A549 (cell line): ENCODE results near the gene DAB1. TPM values are rescaled to one million over a fixed set of nuclear protein-coding genes. Genes with fewer than 3 reads are reported as not detected.

Source experiments
- ATAC-seq, 2 experiments: fragments of 200-7000 bp in 1 of 2; fragments of >200 bp in 1 of 2; cut with Nextera tagmentation in 1 of 2; cut with Tn5 transposase in 1 of 2; 3 replicates each; pipeline versions ENCODE4 v1.8.0 to v1.9.1; 2018 to 2020; ENCODE audit warnings: mild to moderate bottlenecking in 1 of 2, moderate library complexity in 1 of 2
- CTCF ChIA-PET: fragments of 300-600 bp; sonication (Branson Sonifier 250); formaldehyde crosslinking; extraction: SDS; loops from one replicate; lab custom pipeline; 2021; ENCODE audit warnings: antibody characterized with exemption, inconsistent platforms; lab: Yijun Ruan, JAX
- POLR2A ChIA-PET: fragments of 350-600 bp; formaldehyde crosslinking; extraction: SDS; loops from one replicate; lab custom pipeline; 2021; ENCODE audit warnings: antibody characterized with exemption, inconsistent platforms; lab: Yijun Ruan, JAX
- DNase-seq, 2 experiments: peaks; one replicate each; pipeline versions ENCODE4 v3.0.0 to v3.0.0-alpha.2; 2011 to 2016; ENCODE audit warnings: low read depth in 1 of 2, low spot score in 1 of 2
- FAIRE-seq: peaks from 2 replicates; lab custom pipeline; 2011; peaks lifted over from hg19 to GRCh38; lab: Jason Lieb, UNC
- H3K27ac ChIP-seq, 2 experiments: fragments of >200 bp; sonication (Bioruptor Twin); formaldehyde crosslinking; 3 replicates each; pipeline ENCODE4 v1.5.1; 2016 to 2017
- H3K4me1 ChIP-seq: fragments of >200 bp; sonication (Bioruptor Twin); formaldehyde crosslinking; 3 replicates; pipeline ENCODE4 v1.6.1; 2016
- H3K4me2 ChIP-seq: fragments of >200 bp; sonication (Bioruptor Twin); formaldehyde crosslinking; 3 replicates; pipeline ENCODE4 v1.6.1; 2016
- H3K4me3 ChIP-seq: fragments of >200 bp; sonication (Bioruptor Twin); formaldehyde crosslinking; 3 replicates; pipeline ENCODE4 v1.5.1; 2016
- H3K9me3 ChIP-seq: fragments of >200 bp; sonication (Bioruptor Twin); formaldehyde crosslinking; 3 replicates; pipeline ENCODE4 v1.6.1; 2016
- ESRRA ChIP-seq: fragments of 150-350 bp; IDR thresholded peaks from 2 replicates; pipeline ENCODE4 v1.6.1; 2014; ENCODE audit warnings: mild to moderate bottlenecking, low read length, borderline replicate concordance
- HEYL ChIP-seq: fragments of 250-450 bp; sonication (Bioruptor Pico); IDR thresholded peaks from 2 replicates; pipeline ENCODE4 v1.8.0; 2021; ENCODE audit warnings: mild to moderate bottlenecking, moderate library complexity
- HOXA7 ChIP-seq: fragments of 250-450 bp; sonication (Bioruptor Pico); IDR thresholded peaks from 2 replicates; pipeline ENCODE4 v1.5.0; 2020; ENCODE audit warnings: mild to moderate bottlenecking, moderate library complexity
- HOXB13 ChIP-seq: fragments of 250-450 bp; sonication (Bioruptor Pico); IDR thresholded peaks from 2 replicates; pipeline ENCODE4 v1.5.0; 2020; ENCODE audit warnings: low read depth, mild to moderate bottlenecking, moderate library complexity
- JUN ChIP-seq, 2 experiments: fragments of >200 bp; sonication (Bioruptor Twin); formaldehyde crosslinking; IDR thresholded peaks; 2 replicates in 1 of 2; 3 replicates in 1 of 2; pipeline ENCODE4 v1.6.1; 2016 to 2017
- KDM1A ChIP-seq: fragments of 200-600 bp; sonication (generic); IDR thresholded peaks from 2 replicates; pipeline ENCODE4 v1.6.1; 2016; ENCODE audit warnings: low read depth, mild to moderate bottlenecking
- KDM5A ChIP-seq: fragments of 200-600 bp; sonication (generic); IDR thresholded peaks from 2 replicates; pipeline ENCODE4 v1.6.1; 2016; ENCODE audit warnings: antibody characterized with exemption, mild to moderate bottlenecking
- NFE2L2 ChIP-seq: fragments of 150-350 bp; conservative IDR thresholded peaks from 2 replicates; pipeline ENCODE4 v1.6.1; 2014; ENCODE audit warnings: low read length
- NR3C1 ChIP-seq: fragments of >200 bp; sonication (Bioruptor Twin); formaldehyde crosslinking; IDR thresholded peaks from 3 replicates; pipeline ENCODE4 v1.6.1; 2017
- PHF8 ChIP-seq: fragments of 200-600 bp; sonication (generic); IDR thresholded peaks from 2 replicates; pipeline ENCODE4 v1.6.1; 2016; ENCODE audit warnings: low read depth, mild to moderate bottlenecking, antibody characterized with exemption, moderate library complexity, borderline replicate concordance
- POLR2A ChIP-seq: IDR thresholded peaks from 2 replicates; pipeline ENCODE4 v1.6.1; 2012; ENCODE audit warnings: mild to moderate bottlenecking, low read length
- POLR2AphosphoS2 ChIP-seq: conservative IDR thresholded peaks from 2 replicates; pipeline ENCODE4 v1.6.1; 2012; ENCODE audit warnings: low read length, improper control_type of control experiment, inconsistent platforms
- RAD21 ChIP-seq, 2 experiments: fragments of >200 bp in 1 of 2; sonication (Bioruptor Twin) in 1 of 2; formaldehyde crosslinking in 1 of 2; IDR thresholded peaks in 1 of 2; conservative IDR thresholded peaks in 1 of 2; 2 replicates in 1 of 2; 3 replicates in 1 of 2; pipeline ENCODE4 v1.6.1; 2012 to 2018; ENCODE audit warnings: inconsistent platforms in 1 of 2
- RARB ChIP-seq: fragments of 250-450 bp; sonication (Bioruptor Pico); IDR thresholded peaks from 2 replicates; pipeline ENCODE4 v1.8.0; 2021; ENCODE audit warnings: mild to moderate bottlenecking, moderate library complexity
- RFX5 ChIP-seq: fragments of 450-650 bp; IDR thresholded peaks from 2 replicates; pipeline ENCODE4 v1.7.1; 2014; ENCODE audit warnings: antibody characterized with exemption, mild to moderate bottlenecking, moderate library complexity
- RNF2 ChIP-seq: fragments of 200-600 bp; sonication (generic); IDR thresholded peaks from 2 replicates; pipeline ENCODE4 v1.6.1; 2016; ENCODE audit warnings: low read depth, mild to moderate bottlenecking, antibody characterized with exemption, moderate library complexity, borderline replicate concordance
- SREBF2 ChIP-seq: fragments of 450-650 bp; IDR thresholded peaks from 2 replicates; pipeline ENCODE4 v1.6.1; 2014; ENCODE audit warnings: mild to moderate bottlenecking, moderate library complexity
- TFCP2L1 ChIP-seq: fragments of 250-450 bp; sonication (Bioruptor Pico); IDR thresholded peaks from 2 replicates; pipeline ENCODE4 v1.5.0; 2021; ENCODE audit warnings: mild to moderate bottlenecking
- TP53 ChIP-seq: fragments of 250-450 bp; sonication (Bioruptor Pico); IDR thresholded peaks from 2 replicates; pipeline ENCODE4 v1.5.0; 2021; ENCODE audit warnings: mild to moderate bottlenecking, moderate library complexity
- ZC3H11A ChIP-seq: fragments of 450-650 bp; IDR thresholded peaks from 2 replicates; pipeline ENCODE4 v1.6.1; 2014; ENCODE audit warnings: antibody characterized with exemption, mild to moderate bottlenecking
- ZNF302 ChIP-seq: fragments of 250-450 bp; sonication (Bioruptor Pico); IDR thresholded peaks from 2 replicates; pipeline ENCODE4 v1.9.0; 2021; ENCODE audit warnings: inconsistent platforms, mild to moderate bottlenecking, moderate library complexity
- WGBS: methylation state at CpG from one replicate; pipeline ENCODE4 v1.1.6; 2017; ENCODE audit errors: missing lambda C conversion rate; 5-methylcytosine and 5-hydroxymethylcytosine counted together
- polyA plus RNA-seq, 4 experiments: library from polyadenylated mRNA; depleted of rRNA in 3 of 4; stranded (reverse); fragments of >200 nt; fragmentation: RNase III in 1 of 4; extraction: RNeasy Plus Mini Kit Qiagen cat#74134 plus additional on column Dnase treatment in 1 of 4; gene quantifications; 2 replicates in 3 of 4; 3 replicates in 1 of 4; pipeline ENCODE4 v1.2.3, GENCODE V29; 2011 to 2017
- TF ChIP-seq, protein P1 (sequence below): fragments of 450-650 bp; IDR thresholded peaks from 2 replicates; pipeline ENCODE4 v1.6.1; 2014; ENCODE audit warnings: antibody characterized with exemption
- TF ChIP-seq, protein P2 (sequence below): fragments of 150-350 bp; IDR thresholded peaks from 2 replicates; pipeline ENCODE4 v1.6.1; 2014; ENCODE audit warnings: low read depth, mild to moderate bottlenecking, low read length
- TF ChIP-seq, protein P3 (sequence below): fragments of 250-450 bp; sonication (Bioruptor Pico); IDR thresholded peaks from 2 replicates; pipeline ENCODE4 v1.5.0; 2020; ENCODE audit warnings: low read depth, mild to moderate bottlenecking, moderate library complexity
- TF ChIP-seq, protein P4 (sequence below): IDR thresholded peaks from 2 replicates; pipeline ENCODE4 v1.6.1; 2012; ENCODE audit warnings: low read depth, borderline replicate concordance

Gene DAB1
- polyA plus RNA-seq, 2 of the 4 experiments (the other 2 are of a cell fraction) = not detected

DNA sequence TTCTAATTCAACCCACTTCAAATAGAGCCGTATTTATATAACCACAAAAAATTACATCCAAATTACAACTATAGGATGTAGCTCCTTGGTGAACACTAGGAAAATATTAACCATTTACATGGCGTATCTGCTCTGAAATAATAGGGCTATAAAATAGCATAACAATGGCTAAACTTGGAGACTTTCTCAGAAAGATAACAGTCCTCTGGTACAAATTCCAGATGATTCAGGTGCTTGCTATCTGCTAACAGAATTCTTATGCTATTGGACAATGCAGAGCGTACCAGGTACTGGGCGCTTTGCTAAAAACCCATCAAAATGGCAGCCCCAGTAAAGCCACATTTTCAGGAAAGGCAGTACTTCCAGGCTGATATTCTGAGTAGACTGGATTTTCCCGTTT is 248.4 kb downstream of the DAB1 start:
- no peak overlapping the region for H3K27ac ChIP-seq
- ChIA-PET CTCF (no interaction called here), POLR2A (no interaction called here)
- no peak overlapping the region for H3K4me2 ChIP-seq
- FAIRE-seq = no peak
- 31% methylated on average over 5 of the region's 5 CpGs for WGBS
- H3K4me3 ChIP-seq = no peak overlapping the region
- no peak for ATAC-seq
- H3K9me3 ChIP-seq = no peaks in the 10 kb centered on the region
- no peak for DNase-seq
- no peak for TF ChIP-seq RFX5
- TF ChIP-seq ESRRA = no peak
- no peak for TF ChIP-seq RAD21 (conservative IDR thresholded peaks at IDR 0.05 in 1 of 2, IDR thresholded peaks at IDR 0.05 in 1 of 2)
- TF ChIP-seq JUN (IDR thresholded peaks at IDR 0.05) = no peak
- TF ChIP-seq ZC3H11A = no peak
- no peak for TF ChIP-seq RARB (CRISPR knock-in tag)
- TF ChIP-seq RNF2 = no peak
- no peak for TF ChIP-seq KDM1A
- TF ChIP-seq KDM5A = no peak
- TF ChIP-seq NR3C1 = no peak
- H3K4me1 ChIP-seq = no peaks in the 10 kb centered on the region

DNA sequence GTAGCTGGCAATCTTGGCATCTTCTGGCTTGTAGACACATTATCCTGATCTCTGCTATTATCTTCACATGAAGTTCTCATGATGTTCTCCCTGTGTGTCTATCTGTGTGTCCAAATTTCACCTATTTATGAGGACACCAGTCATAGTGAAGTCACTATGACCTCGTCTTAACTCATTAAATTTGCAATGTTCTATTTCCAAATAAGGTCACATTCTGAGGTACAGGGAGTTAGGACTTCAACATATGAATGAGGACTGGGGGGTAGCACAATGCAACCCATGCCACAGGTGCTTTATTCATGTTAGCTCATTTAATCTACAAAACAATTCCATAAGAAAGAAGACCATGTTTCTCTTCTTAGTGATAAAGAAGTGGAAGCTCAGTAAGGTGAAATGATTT is 251.8 kb downstream of the DAB1 start:
- H3K4me1 ChIP-seq = no peaks in the 10 kb centered on the region
- FAIRE-seq (no peak), ATAC-seq (no peak), DNase-seq (no peak)
- CTCF ChIA-PET = no interaction called here
- whole genome bisulfite sequencing = 0% methylated on average over 1 of the region's 1 CpG
- POLR2A ChIA-PET = no interaction called here
- TF ChIP-seq TFCP2L1 (CRISPR knock-in tag) = no peak
- no peak for TF ChIP-seq NFE2L2
- TF ChIP-seq ZNF302 (CRISPR knock-in tag) = no peak
- TF ChIP-seq, protein P1, sequence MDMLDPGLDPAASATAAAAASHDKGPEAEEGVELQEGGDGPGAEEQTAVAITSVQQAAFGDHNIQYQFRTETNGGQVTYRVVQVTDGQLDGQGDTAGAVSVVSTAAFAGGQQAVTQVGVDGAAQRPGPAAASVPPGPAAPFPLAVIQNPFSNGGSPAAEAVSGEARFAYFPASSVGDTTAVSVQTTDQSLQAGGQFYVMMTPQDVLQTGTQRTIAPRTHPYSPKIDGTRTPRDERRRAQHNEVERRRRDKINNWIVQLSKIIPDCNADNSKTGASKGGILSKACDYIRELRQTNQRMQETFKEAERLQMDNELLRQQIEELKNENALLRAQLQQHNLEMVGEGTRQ = no peak
- TF ChIP-seq POLR2A = no peak
- TF ChIP-seq HOXB13 (CRISPR knock-in tag) = no peak
- no peak for TF ChIP-seq PHF8
- TF ChIP-seq, protein P2, sequence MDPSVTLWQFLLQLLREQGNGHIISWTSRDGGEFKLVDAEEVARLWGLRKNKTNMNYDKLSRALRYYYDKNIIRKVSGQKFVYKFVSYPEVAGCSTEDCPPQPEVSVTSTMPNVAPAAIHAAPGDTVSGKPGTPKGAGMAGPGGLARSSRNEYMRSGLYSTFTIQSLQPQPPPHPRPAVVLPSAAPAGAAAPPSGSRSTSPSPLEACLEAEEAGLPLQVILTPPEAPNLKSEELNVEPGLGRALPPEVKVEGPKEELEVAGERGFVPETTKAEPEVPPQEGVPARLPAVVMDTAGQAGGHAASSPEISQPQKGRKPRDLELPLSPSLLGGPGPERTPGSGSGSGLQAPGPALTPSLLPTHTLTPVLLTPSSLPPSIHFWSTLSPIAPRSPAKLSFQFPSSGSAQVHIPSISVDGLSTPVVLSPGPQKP = no peak
- no peak for TF ChIP-seq HEYL
- no peak for TF ChIP-seq POLR2AphosphoS2
- TF ChIP-seq, protein P3, sequence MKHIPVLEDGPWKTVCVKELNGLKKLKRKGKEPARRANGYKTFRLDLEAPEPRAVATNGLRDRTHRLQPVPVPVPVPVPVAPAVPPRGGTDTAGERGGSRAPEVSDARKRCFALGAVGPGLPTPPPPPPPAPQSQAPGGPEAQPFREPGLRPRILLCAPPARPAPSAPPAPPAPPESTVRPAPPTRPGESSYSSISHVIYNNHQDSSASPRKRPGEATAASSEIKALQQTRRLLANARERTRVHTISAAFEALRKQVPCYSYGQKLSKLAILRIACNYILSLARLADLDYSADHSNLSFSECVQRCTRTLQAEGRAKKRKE = no peak
- TF ChIP-seq HOXA7 = no peak
- no peak for TF ChIP-seq NR3C1
- no peak for TF ChIP-seq RNF2
- TF ChIP-seq TP53 = no peak
- TF ChIP-seq KDM1A = no peak
- TF ChIP-seq, protein P4, sequence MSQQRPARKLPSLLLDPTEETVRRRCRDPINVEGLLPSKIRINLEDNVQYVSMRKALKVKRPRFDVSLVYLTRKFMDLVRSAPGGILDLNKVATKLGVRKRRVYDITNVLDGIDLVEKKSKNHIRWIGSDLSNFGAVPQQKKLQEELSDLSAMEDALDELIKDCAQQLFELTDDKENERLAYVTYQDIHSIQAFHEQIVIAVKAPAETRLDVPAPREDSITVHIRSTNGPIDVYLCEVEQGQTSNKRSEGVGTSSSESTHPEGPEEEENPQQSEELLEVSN = no peak
- no peak for TF ChIP-seq SREBF2
- no peak for TF ChIP-seq RARB (CRISPR knock-in tag)
- no peak overlapping the region for H3K27ac ChIP-seq
- no peaks in the 10 kb centered on the region for H3K9me3 ChIP-seq
- H3K4me2 ChIP-seq = no peak overlapping the region
- H3K4me3 ChIP-seq = no peak overlapping the region
